ENCODE results near the gene PPP1R9A.

DNA sequence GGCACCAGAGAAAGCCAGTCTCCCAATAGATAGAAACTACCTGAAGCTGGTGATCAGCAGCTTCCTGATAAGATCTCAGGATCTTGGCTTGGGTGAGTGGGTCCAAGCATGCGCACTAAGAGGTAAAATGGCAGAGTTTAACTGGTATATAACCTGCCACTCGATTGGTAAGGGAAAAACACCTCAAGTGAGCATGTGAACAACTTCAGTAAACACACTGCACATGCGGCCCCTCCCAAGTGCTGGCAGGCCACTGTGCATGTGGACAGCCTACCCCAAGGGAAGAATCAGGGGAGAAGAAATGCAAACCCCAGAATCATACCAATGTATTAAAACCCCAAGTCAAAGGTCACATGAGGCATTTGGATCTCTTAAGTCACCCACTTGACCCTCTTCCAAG lies 434.6 kb downstream of the PPP1R9A start:
- TF ChIP-seq, protein P1, sequence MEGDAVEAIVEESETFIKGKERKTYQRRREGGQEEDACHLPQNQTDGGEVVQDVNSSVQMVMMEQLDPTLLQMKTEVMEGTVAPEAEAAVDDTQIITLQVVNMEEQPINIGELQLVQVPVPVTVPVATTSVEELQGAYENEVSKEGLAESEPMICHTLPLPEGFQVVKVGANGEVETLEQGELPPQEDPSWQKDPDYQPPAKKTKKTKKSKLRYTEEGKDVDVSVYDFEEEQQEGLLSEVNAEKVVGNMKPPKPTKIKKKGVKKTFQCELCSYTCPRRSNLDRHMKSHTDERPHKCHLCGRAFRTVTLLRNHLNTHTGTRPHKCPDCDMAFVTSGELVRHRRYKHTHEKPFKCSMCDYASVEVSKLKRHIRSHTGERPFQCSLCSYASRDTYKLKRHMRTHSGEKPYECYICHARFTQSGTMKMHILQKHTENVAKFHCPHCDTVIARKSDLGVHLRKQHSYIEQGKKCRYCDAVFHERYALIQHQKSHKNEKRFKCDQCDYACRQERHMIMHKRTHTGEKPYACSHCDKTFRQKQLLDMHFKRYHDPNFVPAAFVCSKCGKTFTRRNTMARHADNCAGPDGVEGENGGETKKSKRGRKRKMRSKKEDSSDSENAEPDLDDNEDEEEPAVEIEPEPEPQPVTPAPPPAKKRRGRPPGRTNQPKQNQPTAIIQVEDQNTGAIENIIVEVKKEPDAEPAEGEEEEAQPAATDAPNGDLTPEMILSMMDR (IDR thresholded peaks at IDR 0.05): no peak
- TF ChIP-seq POLR2A (IDR thresholded peaks at IDR 0.05): no peak

Data from Peyer's patch (tissue), 4 donors.